Forelimb muscle (tissue), 1 donor: ENCODE measurements around the gene NAXD. TPM values are rescaled to one million over a fixed set of nuclear protein-coding genes. Genes with fewer than 3 reads are reported as not detected.

ENCODE experiments used
- polyA plus RNA-seq: library from polyadenylated mRNA; unstranded; fragments of 120-200 nt; gene quantifications from one replicate; pipeline ENCODE4 v1.2.1, GENCODE V29; 2013; ENCODE audit not compliant: insufficient read length

NAXD gene
- polyA plus RNA-seq, 1 donor: 27.6 TPM

Other genes starting within 250 kb of the NAXD start
- gene RAB20, start 53.8 kb upstream of the NAXD start, polyA plus RNA-seq: 1.8 TPM
- gene CARS2, start 90.6 kb downstream of the NAXD start, polyA plus RNA-seq: 51.6 TPM
- 9.8 TPM for gene ING1, start 98.2 kb downstream of the NAXD start, polyA plus RNA-seq